DMS153 (cell line): ENCODE results near the gene FGF9.

Experiments
- DNase-seq: peaks from one replicate; lab custom pipeline; 2025; lab: John Stamatoyannopoulos, UW

FGF9 gene

GRCh38 chr13:21670883-21671619 is at the start of gene FGF9:
FGF9 (plus strand) TSS chr13:21671073; CDS start chr13:21671913, 840 bp downstream.
- peak; percentile 85 for DNase-seq

DNA sequence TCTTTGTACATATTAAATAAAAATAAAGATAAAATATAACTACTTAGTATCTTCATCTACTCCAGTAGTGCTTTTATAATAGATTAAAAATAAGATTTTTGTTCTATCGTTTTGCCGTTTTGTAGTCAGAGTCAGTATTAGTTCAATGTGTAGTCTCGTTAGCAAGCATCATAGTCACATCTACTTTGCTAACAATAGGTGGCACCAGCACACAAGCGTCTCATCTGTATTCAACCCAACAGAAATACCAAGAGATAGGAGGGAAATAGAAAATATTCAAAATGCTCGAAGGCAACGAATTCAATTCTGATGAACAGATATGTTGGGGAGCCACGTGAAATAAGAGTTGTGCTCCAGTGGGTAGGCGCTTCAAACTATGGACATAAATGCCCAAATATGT is 45.5 kb upstream of the FGF9 start:
- DNase-seq: no peak

GRCh38 chr13:21632196-21632595 is 38.7 kb upstream of the FGF9 start:
- DNase-seq: no peak

- no peak for DNase-seq
Observed at GRCh38 chr13:21636656-21637055, 34.2 kb upstream of the FGF9 start.

DNA sequence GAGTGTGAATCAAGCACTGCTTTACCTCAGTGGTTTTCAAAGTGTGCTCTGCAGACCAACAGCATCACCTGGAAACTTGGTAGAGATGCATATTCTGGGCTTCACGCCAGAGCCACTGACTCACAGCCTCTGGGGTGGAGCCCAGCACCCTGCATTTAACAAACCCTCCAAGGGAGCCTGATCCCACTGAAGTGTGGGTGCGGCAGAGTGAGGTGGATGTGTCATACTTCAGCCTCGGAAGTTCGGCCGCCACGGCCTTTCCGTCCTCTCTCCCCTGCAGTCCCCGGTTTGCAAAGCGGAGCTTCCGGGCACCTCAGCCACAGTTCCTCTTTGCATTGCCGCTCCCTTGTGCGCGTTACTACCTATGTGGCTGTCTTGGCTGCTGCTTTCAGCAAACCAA is 33.6 kb upstream of the FGF9 start:
- peak; percentile 93 for DNase-seq

DNA sequence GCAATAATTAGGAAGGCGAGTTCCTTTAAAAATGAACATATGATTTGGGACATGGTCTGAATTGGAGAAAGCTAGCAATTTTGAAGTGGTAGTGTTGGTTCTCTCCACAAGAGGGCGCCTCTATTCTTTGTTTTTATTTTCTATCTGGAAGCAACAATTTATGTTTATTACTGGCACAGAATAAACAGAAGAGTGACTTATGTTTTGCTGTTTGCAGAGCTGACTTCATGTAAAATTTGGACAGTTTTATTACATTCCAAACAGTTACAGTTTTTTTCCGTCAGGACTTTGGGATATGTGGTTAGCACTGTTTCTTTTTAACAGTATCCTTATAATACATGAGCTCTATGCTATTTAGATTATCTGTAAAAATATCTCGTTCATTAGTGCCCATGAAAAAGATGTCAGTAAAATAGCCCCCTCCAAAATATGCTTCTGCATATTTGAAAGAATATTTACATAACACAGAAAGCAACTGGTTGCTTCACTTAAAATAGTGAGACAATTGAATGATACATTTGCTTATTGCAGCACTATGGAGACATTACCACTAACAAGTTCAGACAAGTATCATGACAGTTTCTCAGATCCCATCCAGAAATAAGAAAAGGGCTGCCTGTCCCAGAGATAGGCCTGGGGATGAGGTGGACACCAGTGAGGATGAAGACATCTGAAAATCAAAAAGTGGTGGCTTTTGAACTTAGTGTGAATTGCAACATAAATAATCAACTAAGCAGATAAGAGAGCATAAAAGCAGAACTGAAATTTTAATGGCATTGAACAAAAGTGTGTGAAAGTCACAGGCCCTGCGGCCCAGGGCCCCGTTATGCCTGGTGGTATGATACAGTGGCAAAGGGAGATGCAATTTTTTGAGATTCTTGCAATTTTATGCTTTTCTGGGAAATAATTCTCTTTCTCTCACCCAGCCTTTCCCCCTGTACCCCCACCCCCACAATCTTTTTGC is 32.3 kb upstream of the FGF9 start:
- no peak for DNase-seq

GRCh38 chr13:21639561-21639960 is 31.3 kb upstream of the FGF9 start:
- peak; percentile 17 for DNase-seq

DNA sequence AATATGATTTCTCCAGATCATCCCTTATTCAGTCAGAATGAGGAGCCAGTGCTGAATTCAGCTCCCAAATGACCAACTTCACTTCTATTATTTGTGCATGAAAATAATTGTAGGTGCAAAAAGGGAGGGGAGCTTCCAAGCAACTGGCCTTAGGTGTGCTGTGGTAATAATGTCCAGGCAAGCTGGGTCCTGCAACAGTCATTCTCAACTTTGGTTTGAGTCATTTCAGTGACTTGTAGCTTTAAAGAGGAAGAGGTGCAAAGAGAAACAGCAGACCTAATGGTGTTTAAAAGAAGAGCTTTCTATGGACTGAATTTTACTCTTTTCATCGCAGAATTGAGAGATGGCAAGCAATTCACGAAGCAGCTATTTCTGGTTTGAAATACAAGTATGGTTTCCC is 29.2 kb upstream of the FGF9 start:
- no peak for DNase-seq

- no peak for DNase-seq
Observed at GRCh38 chr13:21657538-21657937, 13.3 kb upstream of the FGF9 start.

GRCh38 chr13:21659087-21659486 is 11.8 kb upstream of the FGF9 start:
- no peak for DNase-seq

DNA sequence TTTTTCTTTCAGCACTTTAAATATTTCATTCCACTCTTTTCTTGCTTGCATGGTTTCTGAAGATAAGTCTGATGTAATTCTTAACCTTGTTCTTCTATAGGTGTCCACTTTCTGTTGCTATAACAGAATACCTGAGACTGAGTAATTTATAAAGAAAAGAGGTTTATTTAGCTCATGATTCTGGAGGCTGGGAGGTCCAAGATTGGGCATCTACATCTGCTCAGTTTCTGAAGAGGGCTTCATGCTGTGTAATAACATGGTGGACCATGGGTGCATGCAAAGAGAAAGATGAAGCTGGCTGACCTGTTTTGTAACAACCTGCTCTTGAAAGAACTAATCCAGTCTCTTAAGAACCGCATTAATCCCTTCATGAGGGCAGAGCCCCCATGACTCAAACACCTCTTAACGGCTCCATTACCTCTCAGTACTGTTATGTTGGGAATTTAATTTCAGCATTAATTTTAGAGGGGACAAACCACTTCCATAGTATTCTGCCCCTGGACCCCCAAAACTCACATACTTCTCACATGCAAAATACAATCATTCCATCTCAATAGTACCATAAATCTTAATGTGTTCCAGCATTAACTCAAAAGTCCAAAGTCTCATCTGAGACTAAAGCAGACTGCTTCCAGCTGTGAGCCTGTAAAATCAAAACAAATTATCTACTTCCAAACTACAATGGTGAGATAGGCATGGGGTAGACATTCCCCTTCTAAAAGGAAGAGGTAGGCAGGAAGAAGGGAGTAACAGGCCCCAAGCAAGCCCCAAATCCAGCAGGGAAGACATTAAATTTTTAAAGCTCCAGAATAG is 9.6 kb upstream of the FGF9 start:
- DNase-seq: no peak

GRCh38 chr13:21663197-21663596 is 7.7 kb upstream of the FGF9 start:
- peak; percentile 91 for DNase-seq

GRCh38 chr13:21668732-21669275 is 2.1 kb upstream of the FGF9 start:
- no peak for DNase-seq

DNA sequence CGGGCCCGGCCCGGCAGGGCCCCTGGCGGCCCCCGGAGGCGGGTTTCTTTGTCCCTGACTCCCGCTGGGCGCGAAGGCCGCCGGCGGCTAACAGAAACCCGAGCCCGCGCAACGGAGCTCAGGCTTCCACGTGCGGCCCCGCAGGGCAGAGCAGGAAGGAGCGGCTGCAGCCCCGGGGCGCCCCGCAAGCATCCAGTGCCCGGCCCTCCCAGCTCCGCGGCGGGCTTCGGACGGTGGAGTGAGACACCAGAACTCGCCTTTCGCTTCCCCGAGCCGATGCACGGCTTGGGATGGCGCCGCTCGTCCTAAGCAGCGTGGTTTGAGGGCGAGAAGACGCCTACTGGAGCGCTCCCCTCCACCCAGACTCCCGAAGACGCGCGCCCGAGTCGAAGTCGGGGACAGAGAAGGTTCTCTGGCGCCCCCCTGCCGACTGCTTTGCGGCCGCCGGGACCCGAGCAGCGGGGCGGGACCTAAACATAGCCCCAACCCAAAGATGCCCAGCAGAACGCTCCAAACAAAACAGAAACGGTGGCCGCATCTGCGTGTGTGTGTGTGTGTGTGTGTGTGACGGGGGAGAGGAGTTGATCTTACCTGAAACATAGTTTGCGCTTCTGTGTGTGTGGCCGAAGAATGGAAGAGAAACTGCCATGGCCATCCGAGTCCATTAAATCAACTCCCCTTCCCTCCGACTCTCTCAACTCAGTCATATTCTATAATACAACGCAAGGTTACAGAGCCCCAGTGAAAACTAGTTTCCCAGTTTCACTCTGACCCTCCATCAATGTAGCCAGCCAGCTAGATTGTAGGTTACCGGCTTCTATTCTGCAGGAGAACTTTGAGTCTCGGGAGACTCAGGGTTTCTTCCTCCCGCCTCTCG is 629 bp upstream of the FGF9 start:
- peak; percentile 46 for DNase-seq

DNA sequence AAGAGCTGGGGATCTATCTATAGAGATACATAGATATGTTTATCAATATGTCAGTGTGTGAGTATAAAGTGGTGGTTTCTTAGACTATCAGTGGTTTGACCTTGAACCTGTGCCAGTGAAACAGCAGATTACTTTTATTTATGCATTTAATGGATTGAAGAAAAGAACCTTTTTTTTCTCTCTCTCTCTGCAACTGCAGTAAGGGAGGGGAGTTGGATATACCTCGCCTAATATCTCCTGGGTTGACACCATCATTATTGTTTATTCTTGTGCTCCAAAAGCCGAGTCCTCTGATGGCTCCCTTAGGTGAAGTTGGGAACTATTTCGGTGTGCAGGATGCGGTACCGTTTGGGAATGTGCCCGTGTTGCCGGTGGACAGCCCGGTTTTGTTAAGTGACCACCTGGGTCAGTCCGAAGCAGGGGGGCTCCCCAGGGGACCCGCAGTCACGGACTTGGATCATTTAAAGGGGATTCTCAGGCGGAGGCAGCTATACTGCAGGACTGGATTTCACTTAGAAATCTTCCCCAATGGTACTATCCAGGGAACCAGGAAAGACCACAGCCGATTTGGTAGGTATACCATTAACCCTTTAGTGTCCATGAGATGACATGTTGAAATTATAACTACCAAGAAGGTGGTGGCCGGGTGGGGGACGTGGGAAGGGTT is 880 bp downstream of the FGF9 start:
- DNase-seq: no peak

- no peak for DNase-seq
Observed at GRCh38 chr13:21672287-21672680, 1.4 kb downstream of the FGF9 start.

GRCh38 chr13:21672796-21673538 is 2.1 kb downstream of the FGF9 start:
- DNase-seq: no peak

DNA sequence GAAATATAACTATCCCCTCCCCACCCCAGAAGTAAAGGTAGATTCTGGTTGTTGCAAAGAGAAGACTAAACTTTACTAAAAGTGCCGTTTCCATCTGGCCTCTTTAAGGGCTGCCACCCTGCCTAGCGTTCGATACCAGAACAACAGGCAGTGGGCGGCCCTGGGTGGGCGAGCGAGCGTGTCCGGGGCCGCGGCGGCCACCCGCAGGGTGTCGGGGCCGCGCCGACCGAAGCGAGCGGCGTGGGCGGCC is 2.6 kb downstream of the FGF9 start:
- no peak for DNase-seq

GRCh38 chr13:21673789-21674489 is 3.1 kb downstream of the FGF9 start:
- DNase-seq: peak; percentile 48
